ENCODE measurements around the gene POLR3K. TPM values are rescaled to one million over a fixed set of nuclear protein-coding genes. Genes with fewer than 3 reads are reported as not detected.

POLR3K gene
- total RNA-seq, 1 experiment from 2014 or later: 30.2 TPM

GRCh38 chr16:89391-90302 is 36.2 kb upstream of the POLR3K start:
- ATAC-seq: no peak
- no peaks in the 10 kb centered on the region for H3K9me2 ChIP-seq (replicated peaks; ENCODE audit: low read length)
- ChIA-PET POLR2A (ENCODE audit: unreplicated experiment) (no interaction called here), CTCF (no interaction called here)
- no peaks in the 10 kb centered on the region; the same call in 1 of the 2 replicates for H3K36me3 ChIP-seq (ENCODE audit: low read depth, low read length)
- H3K27me3 ChIP-seq (ENCODE audit: low read length): no peaks in the 10 kb centered on the region
- TF ChIP-seq CTCF (conservative IDR thresholded peaks at IDR 0.05; ENCODE audit: low read depth, low read length) (no peak), EZH2phosphoT487 (IDR thresholded peaks at IDR 0.05; ENCODE audit: borderline replicate concordance, low read length) (no peak), EZH2 (IDR thresholded peaks at IDR 0.05; ENCODE audit: low read length, unreplicated experiment) (no peak)
- no peak for DNase-seq
- H3K4me1 ChIP-seq (ENCODE audit: insufficient read depth, low read length): peaks cover 10% of the 10 kb centered on the region
- H3K27ac ChIP-seq (ENCODE audit: low read length): no peak overlapping the region
- no peak overlapping the region for H3K4me2 ChIP-seq (ENCODE audit: low read length)
- H2AFZ ChIP-seq (ENCODE audit: low read length): no peak overlapping the region
- intact Hi-C loops (cut with micrococcal nuclease): no loop called here
- H3K9me3 ChIP-seq (ENCODE audit: low read length): no peaks in the 10 kb centered on the region
- no peak overlapping the region for H3K9ac ChIP-seq (ENCODE audit: low read length)
- no peaks in the 10 kb centered on the region for H3K79me2 ChIP-seq (ENCODE audit: low read length)
- BruUV-seq (replicated peaks): no TSS peak
- H3F3A ChIP-seq (ENCODE audit: low read length, unreplicated experiment): no peaks in the 10 kb centered on the region
- no peak overlapping the region for H3K4me3 ChIP-seq (ENCODE audit: low read length)
- peaks cover 6% of the 10 kb centered on the region; the same call in 1 of the 2 replicates for H4K20me1 ChIP-seq (ENCODE audit: low read length)

- intact Hi-C loops (cut with micrococcal nuclease): no loop called here
- H3K4me1 ChIP-seq (ENCODE audit: insufficient read depth, low read length): peaks cover 18% of the 10 kb centered on the region
- no peaks in the 10 kb centered on the region for H3K79me2 ChIP-seq (ENCODE audit: low read length)
- no peak overlapping the region for H3K4me2 ChIP-seq (ENCODE audit: low read length)
- no peaks in the 10 kb centered on the region for H3K9me3 ChIP-seq (ENCODE audit: low read length)
- ChIA-PET POLR2A (ENCODE audit: unreplicated experiment) (no interaction called here), CTCF (no interaction called here)
- H3K9ac ChIP-seq (ENCODE audit: low read length): no peak overlapping the region
- H3K36me3 ChIP-seq (ENCODE audit: low read depth, low read length): no peaks in the 10 kb centered on the region; the same call in 1 of the 2 replicates
- no peak for ATAC-seq
- no peaks in the 10 kb centered on the region for H3K9me2 ChIP-seq (replicated peaks; ENCODE audit: low read length)
- H3K4me3 ChIP-seq (ENCODE audit: low read length): no peak overlapping the region
- peaks cover 10% of the 10 kb centered on the region; the same call in 1 of the 2 replicates for H4K20me1 ChIP-seq (ENCODE audit: low read length)
- DNase-seq: no peak
- no peak overlapping the region for H3K27ac ChIP-seq (ENCODE audit: low read length)
- H3F3A ChIP-seq (ENCODE audit: low read length, unreplicated experiment): no peaks in the 10 kb centered on the region
- no peak overlapping the region for H2AFZ ChIP-seq (ENCODE audit: low read length)
- H3K27me3 ChIP-seq (ENCODE audit: low read length): no peaks in the 10 kb centered on the region
- TF ChIP-seq EZH2 (IDR thresholded peaks at IDR 0.05; ENCODE audit: low read length, unreplicated experiment) (no peak), EZH2phosphoT487 (IDR thresholded peaks at IDR 0.05; ENCODE audit: borderline replicate concordance, low read length) (no peak), CTCF (conservative IDR thresholded peaks at IDR 0.05; ENCODE audit: low read depth, low read length) (no peak)
- no TSS peak for BruUV-seq (replicated peaks)
These were observed 35.2 kb upstream of the POLR3K start for GRCh38 chr16:88613-89012.

- TF ChIP-seq EZH2 (IDR thresholded peaks at IDR 0.05; ENCODE audit: low read length, unreplicated experiment) (no peak), CTCF (conservative IDR thresholded peaks at IDR 0.05; ENCODE audit: low read depth, low read length) (no peak), EZH2phosphoT487 (IDR thresholded peaks at IDR 0.05; ENCODE audit: borderline replicate concordance, low read length) (no peak)
- Histone ChIP-seq H3K9me2 (replicated peaks; ENCODE audit: low read length) (no peaks in the 10 kb centered on the region), H3F3A (ENCODE audit: low read length, unreplicated experiment) (no peaks in the 10 kb centered on the region), H3K9ac (ENCODE audit: low read length) (no peak overlapping the region), H3K4me2 (ENCODE audit: low read length) (no peak overlapping the region), H2AFZ (ENCODE audit: low read length) (no peak overlapping the region), H3K27me3 (ENCODE audit: low read length) (no peaks in the 10 kb centered on the region), H3K4me1 (ENCODE audit: insufficient read depth, low read length) (peaks cover 18% of the 10 kb centered on the region), H4K20me1 (ENCODE audit: low read length) (peaks cover 10% of the 10 kb centered on the region; the same call in 1 of the 2 replicates), H3K79me2 (ENCODE audit: low read length) (no peaks in the 10 kb centered on the region), H3K4me3 (ENCODE audit: low read length) (no peak overlapping the region), H3K36me3 (ENCODE audit: low read depth, low read length) (no peaks in the 10 kb centered on the region; the same call in 1 of the 2 replicates), H3K9me3 (ENCODE audit: low read length) (no peaks in the 10 kb centered on the region), H3K27ac (ENCODE audit: low read length) (no peak overlapping the region)
- ChIA-PET CTCF (no interaction called here), POLR2A (ENCODE audit: unreplicated experiment) (no interaction called here)
- ATAC-seq (no peak), DNase-seq (no peak)
- no TSS peak for BruUV-seq (replicated peaks)
- intact Hi-C loops (cut with micrococcal nuclease): no loop called here
These were observed 33.1 kb upstream of the POLR3K start for GRCh38 chr16:86483-86952.

Data from PC-3 (cell line).